HG02970 (cell line): ENCODE data around the gene ATXN2.

ENCODE experiments used
- ATAC-seq: cut with Tn5 transposase; IDR thresholded peaks from one replicate; pipeline ENCODE4 v1.9.1; 2021; ENCODE audit warnings: mild to moderate bottlenecking, moderate library complexity, moderate number of reproducible peaks; ENCODE audit not compliant: unreplicated experiment, low FRiP score

The ATXN2 gene

DNA sequence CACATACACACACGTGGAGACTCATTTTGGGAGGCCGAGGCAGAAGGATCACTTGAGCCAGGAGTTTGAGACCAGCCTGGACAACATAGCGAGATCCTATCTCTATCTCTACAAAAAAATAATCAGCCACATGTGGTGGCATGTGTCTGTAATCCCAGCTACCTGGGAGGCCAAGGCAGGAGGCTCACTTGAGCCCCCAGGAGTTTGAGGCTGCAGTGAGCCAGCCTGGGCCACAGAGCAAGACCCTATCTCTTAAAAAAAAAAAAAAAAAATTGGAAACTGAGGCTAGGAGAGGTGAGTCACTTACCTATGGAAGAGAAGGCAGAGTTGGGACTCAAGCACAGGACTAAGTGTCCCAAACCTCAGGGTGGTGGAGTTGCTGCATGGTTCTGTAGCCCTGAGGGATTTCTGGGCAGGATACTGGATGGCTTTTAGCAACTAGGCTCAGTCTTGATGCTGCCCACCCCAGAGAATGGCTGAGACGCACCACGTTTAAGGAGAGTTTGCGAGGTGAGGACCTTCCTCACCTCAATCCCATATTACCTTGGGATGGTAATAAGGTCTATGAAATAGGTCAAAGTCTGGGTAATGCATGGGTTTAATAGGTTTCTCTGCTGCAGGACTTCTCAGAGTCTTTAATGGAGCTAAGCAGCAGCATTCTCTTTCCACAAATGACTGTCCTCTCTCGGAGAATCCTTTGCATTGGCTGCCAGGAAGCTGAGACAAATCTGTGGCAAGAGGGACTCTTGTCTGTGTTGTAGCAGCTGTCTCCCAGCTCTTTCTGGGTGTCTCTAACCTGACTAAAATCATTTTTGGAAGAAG lies 157.8 kb downstream of the ATXN2 start:
- no peak for ATAC-seq

DNA sequence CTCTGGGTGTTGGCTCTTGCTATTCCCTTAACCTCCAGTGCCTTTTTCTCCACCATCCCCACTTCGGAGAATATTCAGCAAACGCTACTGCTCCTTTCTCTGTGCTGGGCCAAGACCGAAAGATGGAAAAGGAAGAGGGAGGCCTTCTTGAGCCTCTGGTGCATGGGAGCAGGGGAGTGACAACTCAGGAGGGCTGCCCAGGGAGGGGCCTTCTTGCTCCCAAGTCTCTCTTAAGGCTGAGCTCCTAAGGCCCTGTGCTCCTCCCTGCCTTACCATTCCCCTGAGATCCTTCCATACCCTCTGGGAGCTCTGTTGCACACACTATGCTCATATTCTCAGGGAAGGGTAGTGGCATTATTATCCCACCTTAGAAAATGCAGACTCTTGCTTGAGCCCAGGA lies 158.5 kb downstream of the ATXN2 start:
- no peak for ATAC-seq

DNA sequence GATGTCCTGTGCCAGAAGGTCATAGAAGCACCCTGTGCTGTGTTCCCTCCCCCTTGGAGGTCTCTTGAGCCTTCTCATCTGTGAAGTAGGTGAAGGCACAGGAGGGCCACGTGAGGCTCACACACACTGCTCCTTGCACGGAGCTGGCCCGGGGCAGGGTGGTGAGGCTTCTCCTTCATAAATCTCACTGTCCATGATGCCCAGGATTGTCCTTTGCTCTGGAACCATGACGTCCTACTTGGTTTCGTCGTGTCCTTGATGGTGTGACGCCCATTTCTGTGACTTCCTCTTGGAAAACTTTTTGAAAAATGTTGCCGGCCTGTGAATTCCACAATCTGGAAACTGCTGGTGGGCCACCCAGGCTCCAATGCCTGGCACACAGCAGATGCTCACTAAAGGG lies 159.0 kb downstream of the ATXN2 start:
- ATAC-seq, result no peak

- ATAC-seq, result no peak
Measured at GRCh38 chr12:111439657-111440151, 159.4 kb downstream of the ATXN2 start.

GRCh38 chr12:111438481-111438880 lies 160.6 kb downstream of the ATXN2 start:
- no peak for ATAC-seq

GRCh38 chr12:111437816-111438454 lies 161.2 kb downstream of the ATXN2 start:
- no peak for ATAC-seq

- no peak for ATAC-seq
Measured at GRCh38 chr12:111436811-111437210, 162.3 kb downstream of the ATXN2 start.

DNA sequence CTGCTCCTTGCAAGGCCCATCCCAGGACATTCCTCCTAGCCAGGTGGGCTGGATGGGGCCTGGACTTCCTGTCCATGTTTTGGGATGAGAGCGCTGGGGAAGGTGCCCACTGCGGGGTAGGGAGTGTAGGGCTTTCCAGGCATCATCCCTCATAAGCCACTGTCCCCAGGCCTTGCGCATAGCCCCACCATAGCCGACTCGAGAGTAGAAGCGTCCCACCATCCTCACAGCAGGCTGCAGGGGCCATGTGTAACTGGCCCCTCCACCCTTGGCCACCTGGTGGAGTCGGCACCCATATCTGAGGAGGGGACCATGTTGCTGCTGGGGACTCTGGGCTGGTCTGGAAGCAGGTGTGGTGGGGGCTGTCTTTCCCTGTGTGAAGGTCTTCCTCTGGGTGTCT lies 162.8 kb downstream of the ATXN2 start:
- ATAC-seq, result no peak

GRCh38 chr12:111435661-111436201 lies 163.4 kb downstream of the ATXN2 start:
- ATAC-seq, result no peak

- peak; percentile 51 for ATAC-seq
Measured at GRCh38 chr12:111434680-111435338, 164.3 kb downstream of the ATXN2 start.

- ATAC-seq, result no peak
Measured at GRCh38 chr12:111434049-111434448, 165.1 kb downstream of the ATXN2 start.

DNA sequence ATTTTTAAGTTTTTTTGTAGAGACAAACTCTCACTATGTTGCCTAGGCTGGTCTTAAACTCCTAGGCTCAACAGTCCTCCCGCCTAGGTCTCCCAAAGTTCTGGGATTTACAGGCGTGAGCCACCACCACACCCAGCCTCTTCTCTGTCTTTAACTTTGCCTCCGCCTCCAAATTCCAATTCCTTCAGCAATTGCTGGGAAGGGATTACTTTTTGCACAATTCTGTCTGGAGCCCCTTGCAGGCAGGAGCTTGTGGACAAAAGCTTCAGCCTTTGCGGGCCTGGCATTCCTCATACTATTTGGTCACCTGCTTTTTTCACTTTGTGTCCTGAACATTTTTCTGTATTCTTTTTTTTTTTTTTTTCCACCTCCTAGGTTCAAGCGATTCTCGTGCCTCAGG lies 167.3 kb downstream of the ATXN2 start:
- ATAC-seq, result no peak

- ATAC-seq, result peak; percentile 37
Measured at GRCh38 chr12:111430433-111431353, 168.4 kb downstream of the ATXN2 start.

GRCh38 chr12:111429828-111430432 lies 169.2 kb downstream of the ATXN2 start:
- no peak for ATAC-seq

DNA sequence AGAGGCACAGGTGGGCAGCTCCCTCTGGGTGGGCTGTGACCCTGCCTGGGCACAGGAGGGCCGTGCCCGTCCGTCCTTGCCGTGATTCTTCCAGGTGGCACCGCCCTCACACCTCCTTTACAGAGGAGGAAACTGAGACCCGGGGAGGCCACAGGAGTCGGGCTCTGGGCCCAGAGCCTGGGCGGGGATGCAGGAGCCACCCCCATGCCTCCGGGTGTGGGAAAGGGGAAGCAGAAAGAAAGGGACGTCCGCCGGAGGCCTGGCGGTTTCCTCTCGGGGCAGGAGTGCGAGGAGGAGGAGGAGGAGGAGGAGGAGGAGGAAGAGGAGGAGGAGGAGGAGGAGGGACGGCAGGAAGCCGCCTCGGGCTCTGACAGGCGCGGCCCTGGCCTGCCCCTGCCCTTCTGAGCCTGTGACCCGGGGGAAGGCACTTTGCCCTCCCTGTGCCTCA lies 170.4 kb downstream of the ATXN2 start:
- ATAC-seq, result no peak

DNA sequence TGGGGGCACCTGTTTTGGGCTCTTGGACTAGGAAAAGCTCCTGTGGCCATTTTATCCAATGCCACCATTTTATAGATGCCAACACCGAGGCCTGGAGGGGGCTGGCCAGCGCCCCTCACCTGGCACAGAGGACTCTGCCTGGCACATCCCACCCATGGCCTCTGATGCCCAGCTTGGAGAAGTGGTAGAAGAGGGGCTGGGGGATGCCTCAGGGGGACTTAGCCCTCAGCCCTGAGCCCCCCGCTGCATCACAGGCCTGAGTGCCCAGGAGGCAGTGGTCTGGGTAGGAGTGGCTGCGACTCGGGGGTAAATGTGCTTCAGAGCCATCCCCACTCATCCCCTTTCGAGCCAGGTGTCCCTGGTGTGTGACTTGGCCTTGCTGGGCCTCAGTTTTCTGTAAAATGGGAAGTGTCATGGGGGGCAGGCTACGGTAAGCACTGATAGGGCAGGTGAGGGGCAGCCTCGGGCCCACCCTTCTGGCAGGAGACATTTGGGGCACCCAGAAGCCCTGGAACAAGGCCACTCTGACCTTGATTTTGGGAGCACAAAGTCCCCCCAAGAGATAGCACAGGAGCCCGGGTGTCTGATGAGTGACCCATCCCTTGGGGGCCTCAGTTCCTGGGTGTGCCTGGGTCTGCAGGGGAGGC lies 170.9 kb downstream of the ATXN2 start:
- no peak for ATAC-seq

DNA sequence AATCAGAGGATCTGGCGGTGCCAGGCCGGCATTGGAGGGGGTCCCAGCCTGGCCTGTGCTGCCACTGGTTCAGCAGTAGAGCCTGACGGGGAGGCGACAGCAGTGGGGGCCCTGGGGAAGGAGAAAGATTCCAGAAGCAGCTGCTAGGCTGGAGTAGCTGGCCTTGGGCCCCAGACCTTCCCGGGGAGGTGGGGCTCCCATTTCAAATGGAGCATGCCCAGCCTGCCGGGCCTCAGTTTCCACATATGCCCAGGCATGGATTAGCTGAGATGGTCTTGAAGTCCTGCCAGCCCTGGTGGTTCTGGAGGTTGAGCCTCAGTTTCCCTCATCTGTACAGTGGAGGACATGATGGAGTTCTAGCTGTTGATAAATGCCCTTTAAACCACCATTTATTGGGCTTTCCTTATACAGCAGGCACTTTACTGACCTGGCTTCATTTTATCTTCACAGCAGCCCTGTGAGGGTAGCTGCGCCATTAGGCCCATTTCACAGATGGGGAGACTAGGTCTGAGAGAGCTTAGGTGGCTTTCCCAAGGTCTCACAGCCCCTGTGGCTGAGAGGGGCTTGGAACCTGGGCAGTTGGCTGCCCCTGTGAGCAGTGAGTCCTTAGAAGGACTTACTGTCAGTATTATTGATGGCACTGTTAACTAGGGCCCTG lies 171.6 kb downstream of the ATXN2 start:
- ATAC-seq, result no peak

DNA sequence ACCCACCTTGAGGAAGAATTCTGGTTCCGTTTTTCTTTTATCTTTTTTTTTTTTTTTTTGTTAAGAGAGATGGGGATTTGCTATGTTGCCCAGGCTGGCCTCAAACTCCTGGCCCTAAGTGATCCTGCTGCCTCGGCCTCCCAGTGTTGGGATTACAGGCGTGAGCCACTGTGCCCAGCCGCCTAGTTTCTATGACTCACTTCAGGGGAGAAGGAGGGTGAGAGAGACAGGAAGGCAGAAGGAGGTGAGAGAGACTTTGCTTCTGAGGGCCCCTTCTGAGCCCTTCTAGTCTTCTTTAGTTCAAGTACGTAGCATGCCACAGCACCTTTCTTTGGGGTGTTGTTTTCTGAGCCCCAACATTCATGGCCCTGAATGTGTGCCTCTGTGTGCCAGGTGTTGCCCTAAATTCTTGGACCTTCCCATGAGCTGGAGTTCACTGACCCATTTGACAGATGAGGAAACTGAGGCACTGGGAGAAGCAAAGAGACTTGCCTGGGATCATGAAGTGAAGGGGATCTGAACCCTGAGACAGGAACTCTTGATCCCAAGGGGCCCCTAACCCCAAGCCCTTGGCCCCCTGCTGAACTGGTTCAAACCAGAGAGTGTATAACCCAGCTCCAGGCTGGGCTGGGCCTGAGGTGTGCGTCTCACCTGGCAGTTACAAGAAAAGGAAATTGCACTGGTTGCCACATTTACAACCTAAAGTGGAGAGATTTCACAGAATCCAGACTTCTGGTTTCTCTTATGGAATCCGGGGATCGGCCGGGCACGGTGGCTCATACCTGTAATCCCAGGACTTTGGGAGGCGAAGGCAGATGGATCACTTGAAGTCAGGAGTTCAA lies 172.6 kb downstream of the ATXN2 start:
- no peak for ATAC-seq
